GM12872 (cell line): ENCODE results near the gene DLD.

Experiments
- CTCF ChIP-seq: IDR thresholded peaks from 3 replicates; pipeline ENCODE4 v1.5.1; 2011; ENCODE audit warnings: low read depth, mild to moderate bottlenecking, low read length, moderate library complexity; ENCODE audit not compliant: insufficient read depth

Gene DLD

GRCh38 chr7:107924841-107925504, 34.0 kb downstream of the DLD start:
- no peak for TF ChIP-seq CTCF

GRCh38 chr7:107926481-107926880, 35.5 kb downstream of the DLD start:
- no peak for TF ChIP-seq CTCF

GRCh38 chr7:107931740-107932515, 40.9 kb downstream of the DLD start:
- TF ChIP-seq CTCF = no peak

- no peak for TF ChIP-seq CTCF
Measured at GRCh38 chr7:107932805-107933204, 41.8 kb downstream of the DLD start.

GRCh38 chr7:107933386-107934013, 42.5 kb downstream of the DLD start:
- no peak for TF ChIP-seq CTCF

GRCh38 chr7:107934991-107935770, 44.2 kb downstream of the DLD start:
- TF ChIP-seq CTCF = no peak

GRCh38 chr7:107936312-107936711, 45.3 kb downstream of the DLD start:
- no peak for TF ChIP-seq CTCF
